Measurements from ENCODE around the gene PCNX2.

Gene PCNX2

GRCh38 chr1:232991238-232991637, 304.3 kb downstream of the PCNX2 start:
- H3K4me3 ChIP-seq (ENCODE audit: low read depth, low read length): no peak overlapping the region
- H3K36me3 ChIP-seq (ENCODE audit: control insufficient read depth in 2 of 2, insufficient read depth in 1 of 2, low read length in 2 of 2): peaks cover 0 to 44% of the 10 kb centered on the region in 2 experiments; a peak in 2 of 3 replicates
- no peak overlapping the region for H3K27ac ChIP-seq (ENCODE audit: extremely low read depth, low read depth, low read length)
- no peaks in the 10 kb centered on the region; the same call in 1 of the 2 replicates for H3K9me3 ChIP-seq (ENCODE audit: control insufficient read depth, insufficient read depth, low read depth, low read length)
- TF ChIP-seq ZNF624 (tag by site-specific recombination; IDR thresholded peaks at IDR 0.05): no peak
- no peak for TF ChIP-seq ZNF2 (tag by site-specific recombination; IDR thresholded peaks at IDR 0.05)
- no peak for TF ChIP-seq KLF17 (tag by site-specific recombination; IDR thresholded peaks at IDR 0.05)
- no peak for TF ChIP-seq ZNF654 (tag by site-specific recombination; IDR thresholded peaks at IDR 0.05; ENCODE audit: low read depth)
- no peak for TF ChIP-seq ZNF114 (tag by site-specific recombination; IDR thresholded peaks at IDR 0.05)
- TF ChIP-seq GLIS2 (tag by site-specific recombination; IDR thresholded peaks at IDR 0.05): 0 out of 2 replicates have a peak, but pooled peaks have one; percentile 18
- peak; percentile 79 for TF ChIP-seq EGR2 (tag by site-specific recombination; IDR thresholded peaks at IDR 0.05; ENCODE audit: low read depth)
- no peak for TF ChIP-seq ZNF521 (tag by site-specific recombination; IDR thresholded peaks at IDR 0.05)
- TF ChIP-seq ZNF513 (tag by site-specific recombination; IDR thresholded peaks at IDR 0.05): no peak
- TF ChIP-seq ZNF610 (tag by site-specific recombination; IDR thresholded peaks at IDR 0.05; ENCODE audit: borderline replicate concordance): no peak
- no peak for TF ChIP-seq ZNF707 (tag by site-specific recombination; IDR thresholded peaks at IDR 0.05)
- TF ChIP-seq, protein P1, sequence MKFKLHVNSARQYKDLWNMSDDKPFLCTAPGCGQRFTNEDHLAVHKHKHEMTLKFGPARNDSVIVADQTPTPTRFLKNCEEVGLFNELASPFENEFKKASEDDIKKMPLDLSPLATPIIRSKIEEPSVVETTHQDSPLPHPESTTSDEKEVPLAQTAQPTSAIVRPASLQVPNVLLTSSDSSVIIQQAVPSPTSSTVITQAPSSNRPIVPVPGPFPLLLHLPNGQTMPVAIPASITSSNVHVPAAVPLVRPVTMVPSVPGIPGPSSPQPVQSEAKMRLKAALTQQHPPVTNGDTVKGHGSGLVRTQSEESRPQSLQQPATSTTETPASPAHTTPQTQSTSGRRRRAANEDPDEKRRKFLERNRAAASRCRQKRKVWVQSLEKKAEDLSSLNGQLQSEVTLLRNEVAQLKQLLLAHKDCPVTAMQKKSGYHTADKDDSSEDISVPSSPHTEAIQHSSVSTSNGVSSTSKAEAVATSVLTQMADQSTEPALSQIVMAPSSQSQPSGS (tag by site-specific recombination; IDR thresholded peaks at IDR 0.05; ENCODE audit: low read depth): peak; percentile 37; the same call in 1 of the 2 replicates
- no peak for TF ChIP-seq GFI1B (tag by site-specific recombination; IDR thresholded peaks at IDR 0.05)
- TF ChIP-seq ZNF140 (tag by site-specific recombination; IDR thresholded peaks at IDR 0.05): no peak
- TF ChIP-seq, protein P2, sequence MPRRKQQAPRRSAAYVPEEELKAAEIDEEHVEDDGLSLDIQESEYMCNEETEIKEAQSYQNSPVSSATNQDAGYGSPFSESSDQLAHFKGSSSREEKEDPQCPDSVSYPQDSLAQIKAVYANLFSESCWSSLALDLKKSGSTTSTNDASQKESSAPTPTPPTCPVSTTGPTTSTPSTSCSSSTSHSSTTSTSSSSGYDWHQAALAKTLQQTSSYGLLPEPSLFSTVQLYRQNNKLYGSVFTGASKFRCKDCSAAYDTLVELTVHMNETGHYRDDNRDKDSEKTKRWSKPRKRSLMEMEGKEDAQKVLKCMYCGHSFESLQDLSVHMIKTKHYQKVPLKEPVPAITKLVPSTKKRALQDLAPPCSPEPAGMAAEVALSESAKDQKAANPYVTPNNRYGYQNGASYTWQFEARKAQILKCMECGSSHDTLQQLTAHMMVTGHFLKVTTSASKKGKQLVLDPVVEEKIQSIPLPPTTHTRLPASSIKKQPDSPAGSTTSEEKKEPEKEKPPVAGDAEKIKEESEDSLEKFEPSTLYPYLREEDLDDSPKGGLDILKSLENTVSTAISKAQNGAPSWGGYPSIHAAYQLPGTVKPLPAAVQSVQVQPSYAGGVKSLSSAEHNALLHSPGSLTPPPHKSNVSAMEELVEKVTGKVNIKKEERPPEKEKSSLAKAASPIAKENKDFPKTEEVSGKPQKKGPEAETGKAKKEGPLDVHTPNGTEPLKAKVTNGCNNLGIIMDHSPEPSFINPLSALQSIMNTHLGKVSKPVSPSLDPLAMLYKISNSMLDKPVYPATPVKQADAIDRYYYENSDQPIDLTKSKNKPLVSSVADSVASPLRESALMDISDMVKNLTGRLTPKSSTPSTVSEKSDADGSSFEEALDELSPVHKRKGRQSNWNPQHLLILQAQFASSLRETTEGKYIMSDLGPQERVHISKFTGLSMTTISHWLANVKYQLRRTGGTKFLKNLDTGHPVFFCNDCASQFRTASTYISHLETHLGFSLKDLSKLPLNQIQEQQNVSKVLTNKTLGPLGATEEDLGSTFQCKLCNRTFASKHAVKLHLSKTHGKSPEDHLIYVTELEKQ (tag by site-specific recombination; IDR thresholded peaks at IDR 0.05; ENCODE audit: borderline replicate concordance): no peak
- TF ChIP-seq ZNF596 (tag by site-specific recombination; IDR thresholded peaks at IDR 0.05): no peak
- TF ChIP-seq ZFHX2 (tag by site-specific recombination; conservative IDR thresholded peaks at IDR 0.05): peak; percentile 73
- no peak for TF ChIP-seq GLI2 (tag by site-specific recombination; IDR thresholded peaks at IDR 0.05; ENCODE audit: borderline replicate concordance, low read depth)
- no peak for TF ChIP-seq ZNF354C (tag by site-specific recombination; IDR thresholded peaks at IDR 0.05; ENCODE audit: borderline replicate concordance, low read depth)
- no peak for TF ChIP-seq ZSCAN5A (tag by site-specific recombination; IDR thresholded peaks at IDR 0.05)
- ChIA-PET CTCF (interaction anchor here (0.5 to 0.9 kb wide), 2 partner anchors 9 to 362 kb away, joined by 3 read pairs; partner anchors contain the start of gene SIPA1L2), POLR2A (no interaction called here)
- H3K4me1 ChIP-seq (ENCODE audit: control insufficient read depth, insufficient read depth, low read length): 0 out of 2 replicates have a peak, but pooled peaks cover 5% of the 10 kb centered on the region
